GM10847 (cell line): ENCODE results near the gene USP53.

Source experiments
- POLR2A ChIP-seq: IDR thresholded peaks from 2 replicates; pipeline ENCODE4 v1.6.1; 2011; ENCODE audit not compliant: insufficient read length; ENCODE audit errors: extremely low read depth

The USP53 gene

DNA sequence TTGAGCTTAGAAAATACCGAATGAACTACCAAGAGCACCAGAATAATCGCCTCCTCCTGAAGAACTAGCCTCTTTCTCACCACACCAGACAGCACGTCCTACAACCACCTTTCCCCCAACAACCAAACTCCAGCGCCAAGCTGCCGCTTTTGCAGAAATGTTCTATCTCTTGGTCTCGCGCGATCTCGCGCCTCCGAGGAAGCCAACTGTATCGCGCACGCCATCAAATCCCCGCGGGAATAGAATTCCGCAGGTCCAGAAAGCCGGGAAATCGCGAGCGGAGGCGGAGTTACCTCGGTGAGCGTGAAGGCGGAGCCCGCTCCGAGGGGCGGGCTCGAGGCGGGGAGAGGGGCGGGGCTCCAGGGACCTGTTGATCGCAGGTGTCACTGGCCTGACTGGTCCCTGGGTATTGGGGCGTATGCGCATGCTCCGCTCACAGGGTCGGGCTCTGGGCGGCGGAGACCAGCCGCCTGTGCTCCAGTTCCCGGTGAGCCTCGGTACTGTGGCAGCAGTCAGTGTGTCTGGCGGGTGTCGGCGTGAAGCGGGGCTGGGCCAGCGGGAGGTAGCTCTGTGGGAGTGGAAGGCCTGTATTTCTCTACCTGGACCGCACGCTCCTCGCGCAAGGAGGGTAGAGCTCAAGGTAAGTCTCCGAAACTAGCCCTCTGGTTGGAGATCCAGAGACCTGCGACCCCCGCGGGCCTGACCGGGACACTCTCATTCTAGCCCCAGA lies at the start of gene USP53:
Gene USP53 (plus strand): TSS at position 480 of the 730 bp plus-strand sequence. CDS start 27,047 bp downstream, outside the sequence.
- TF ChIP-seq POLR2A = peak; percentile 67

DNA sequence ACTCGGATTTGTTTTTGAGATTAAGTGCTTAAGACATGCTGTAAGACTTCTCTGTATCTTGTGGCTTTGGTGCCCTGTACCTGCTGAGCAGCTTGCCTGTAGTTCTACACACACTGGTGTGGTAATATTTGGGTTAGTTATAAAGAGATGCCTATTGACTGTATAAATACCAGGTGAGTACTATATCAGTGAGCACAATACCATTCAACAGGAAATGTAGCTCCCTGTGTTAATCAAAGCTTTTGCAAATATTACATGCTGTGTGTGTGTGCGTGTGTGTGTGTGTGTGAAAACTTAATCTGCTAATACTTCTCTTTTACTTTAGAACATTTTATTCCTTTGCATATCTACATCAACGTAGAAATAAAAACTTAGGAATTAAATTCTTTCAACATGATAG lies 46.7 kb upstream of the USP53 start:
- TF ChIP-seq POLR2A = no peak

DNA sequence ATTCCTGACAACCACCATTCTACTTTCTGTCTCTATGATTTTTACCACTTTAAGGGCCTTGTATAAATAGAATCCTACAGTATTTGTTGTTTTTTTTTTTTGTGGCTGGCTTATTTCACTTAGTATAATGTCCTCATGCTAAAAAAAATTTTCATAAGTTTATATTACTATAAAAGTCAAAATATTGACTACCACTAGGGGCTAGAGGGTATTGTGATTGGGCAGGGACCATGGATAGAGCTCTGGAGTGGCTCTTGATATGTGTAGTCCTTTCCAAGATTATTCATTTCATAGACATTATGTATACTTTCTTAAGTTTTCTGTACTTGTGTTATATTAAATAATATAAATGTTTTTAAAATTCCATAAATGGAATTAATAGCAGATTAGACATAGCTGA lies 42.3 kb upstream of the USP53 start:
- TF ChIP-seq POLR2A = no peak

DNA sequence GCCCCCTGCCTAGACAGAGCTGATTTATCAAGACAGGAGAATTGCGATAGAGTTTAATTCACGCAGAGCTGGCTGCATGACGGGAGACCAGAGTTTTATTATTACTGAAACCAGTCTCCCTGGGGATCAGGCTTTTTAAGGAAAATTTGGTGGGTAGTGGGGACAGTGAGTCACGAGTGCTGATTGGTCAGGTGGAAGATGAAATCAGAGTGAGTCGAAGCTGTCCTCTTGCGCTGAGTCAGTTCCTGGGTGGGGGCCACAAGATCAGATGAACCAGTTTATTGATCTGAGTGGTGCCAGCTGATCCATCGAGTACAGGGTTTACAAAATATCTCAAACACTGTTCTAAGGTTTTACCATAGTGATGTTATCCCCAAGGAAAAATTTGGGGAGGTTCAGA lies 40.3 kb upstream of the USP53 start:
- TF ChIP-seq POLR2A = no peak

DNA sequence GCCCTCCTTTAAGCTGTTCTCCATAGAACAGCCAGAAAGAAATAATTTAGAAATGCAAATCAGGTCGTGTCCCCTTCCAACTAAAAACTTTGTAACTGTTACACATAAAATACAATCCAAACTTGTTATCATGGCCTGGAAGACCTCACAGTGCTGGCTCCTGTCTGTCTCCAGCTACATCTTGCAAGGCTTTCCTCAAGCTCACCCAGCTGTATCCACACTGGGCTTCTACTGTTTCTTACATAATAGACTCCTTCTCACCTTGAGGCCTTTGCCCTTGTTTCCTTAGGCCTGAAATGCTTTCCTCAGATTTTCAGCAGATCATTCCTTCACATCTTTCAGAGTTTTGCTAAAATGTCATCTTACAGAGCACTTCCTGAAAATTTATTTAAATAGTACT lies 33.5 kb upstream of the USP53 start:
- no peak for TF ChIP-seq POLR2A

DNA sequence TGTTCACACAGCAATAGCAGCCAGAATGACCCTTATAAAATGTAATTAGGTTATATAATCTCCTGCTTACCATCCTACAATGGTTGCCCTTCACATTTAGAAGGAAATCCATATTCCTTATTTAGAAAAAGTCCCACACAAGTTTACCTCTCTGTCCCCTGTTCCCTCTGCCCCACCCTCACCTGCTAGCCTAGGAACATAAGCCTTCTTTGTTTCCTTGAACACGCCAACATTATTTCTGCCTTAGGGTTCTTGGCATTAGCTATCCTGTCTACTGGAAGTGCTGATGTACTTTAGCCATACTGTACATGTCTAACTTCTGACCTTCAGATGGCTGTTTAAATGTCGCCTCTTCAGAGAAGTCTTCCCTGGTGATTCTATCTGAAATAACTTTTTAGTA lies 28.4 kb upstream of the USP53 start:
- TF ChIP-seq POLR2A = no peak

DNA sequence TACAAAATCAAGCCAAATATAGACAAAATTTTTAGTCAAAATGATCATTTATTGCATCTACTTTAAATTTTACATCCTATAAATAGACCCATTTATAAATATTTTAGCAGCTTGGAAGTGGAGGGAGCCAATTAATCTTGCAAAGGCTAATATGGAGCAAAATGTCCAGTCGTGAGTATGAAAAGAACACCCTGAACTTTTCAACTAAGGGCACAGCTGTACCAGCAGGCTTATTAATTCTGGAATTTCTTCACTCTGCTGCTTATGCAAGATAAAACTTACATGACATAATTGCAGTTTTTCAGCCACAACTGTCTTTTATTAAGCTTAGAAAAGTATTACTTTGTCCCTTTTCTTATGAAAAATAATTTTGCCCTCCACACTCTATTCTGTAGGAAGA lies 22.9 kb upstream of the USP53 start:
- TF ChIP-seq POLR2A = no peak

DNA sequence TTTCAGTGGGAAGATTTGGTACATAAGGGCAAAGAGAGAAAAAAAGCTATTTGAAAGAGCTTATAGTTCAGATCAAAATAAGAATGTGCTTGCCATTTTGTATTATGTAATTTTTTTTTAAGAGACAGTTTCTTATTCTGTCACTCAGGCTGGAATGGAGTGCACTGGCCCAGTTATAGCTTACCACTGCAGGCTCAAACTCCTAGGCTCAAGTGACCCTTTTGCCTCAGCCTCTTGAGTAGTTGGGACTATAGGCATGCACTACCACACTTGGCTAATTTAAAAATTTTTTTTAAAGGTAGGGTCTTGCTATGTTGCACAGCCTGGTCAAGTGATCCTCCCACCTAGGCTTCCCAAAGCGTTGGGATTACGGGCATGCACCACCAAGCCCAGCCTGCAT lies 22.2 kb upstream of the USP53 start:
- no peak for TF ChIP-seq POLR2A

DNA sequence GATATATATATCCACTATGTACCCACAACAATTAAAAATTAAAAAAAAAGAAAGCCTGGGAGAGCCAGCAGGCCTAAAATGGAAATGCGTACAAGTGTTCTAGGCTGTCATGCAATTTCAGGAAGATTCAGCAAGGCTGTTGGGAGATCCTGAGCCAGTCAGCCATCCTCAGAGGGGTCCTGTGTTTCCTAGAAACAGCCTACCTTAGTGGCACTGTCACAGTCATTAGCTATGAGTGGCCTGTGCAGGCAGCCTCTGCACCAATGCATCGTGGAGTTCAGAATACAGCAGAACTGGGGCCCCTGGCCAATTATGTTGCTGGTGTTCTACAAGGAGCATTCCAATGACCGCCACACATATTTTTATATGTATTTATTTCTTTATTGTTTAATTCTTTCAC lies 21.0 kb upstream of the USP53 start:
- no peak for TF ChIP-seq POLR2A

DNA sequence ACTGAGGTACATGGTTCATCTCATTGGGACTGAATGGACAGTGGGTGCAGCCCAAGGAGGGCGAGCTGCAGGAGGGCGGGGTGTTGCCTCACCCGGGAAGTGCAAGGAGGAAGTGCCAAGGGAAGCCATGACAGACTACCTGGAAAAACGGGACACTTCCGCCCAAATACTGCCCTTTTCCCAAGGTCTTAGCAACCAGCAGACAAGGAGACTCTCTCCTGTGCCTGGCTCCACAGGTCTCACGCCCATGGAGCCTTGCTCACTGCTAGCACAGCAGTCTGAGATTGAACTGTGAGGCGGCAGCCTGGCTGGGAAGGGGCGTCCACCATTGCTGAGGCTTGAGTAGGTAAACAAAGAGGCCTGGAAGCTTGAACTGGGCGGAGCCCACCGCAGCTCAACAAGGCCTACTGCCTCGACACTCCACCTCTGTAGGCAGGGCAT lies 14.7 kb upstream of the USP53 start:
- TF ChIP-seq POLR2A = no peak

DNA sequence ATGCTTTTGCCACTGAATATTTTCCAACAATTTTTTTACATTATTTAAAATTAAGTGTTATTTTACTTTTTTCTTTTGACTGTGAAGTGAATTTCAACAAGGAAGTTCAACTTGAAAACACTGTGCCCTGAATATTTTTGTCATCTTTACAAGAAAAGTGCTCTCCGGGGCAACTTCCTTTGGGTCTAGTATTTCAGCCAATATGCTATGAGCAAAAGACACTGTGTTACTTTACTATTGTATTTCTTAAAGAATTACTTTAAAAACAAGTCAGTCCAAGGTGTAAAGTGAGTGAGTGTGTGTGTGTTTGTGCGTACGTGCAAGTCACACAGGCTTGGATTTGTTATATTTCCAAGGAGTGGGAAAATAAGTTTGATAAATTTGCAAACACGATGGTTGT lies 7.6 kb upstream of the USP53 start:
- no peak for TF ChIP-seq POLR2A

DNA sequence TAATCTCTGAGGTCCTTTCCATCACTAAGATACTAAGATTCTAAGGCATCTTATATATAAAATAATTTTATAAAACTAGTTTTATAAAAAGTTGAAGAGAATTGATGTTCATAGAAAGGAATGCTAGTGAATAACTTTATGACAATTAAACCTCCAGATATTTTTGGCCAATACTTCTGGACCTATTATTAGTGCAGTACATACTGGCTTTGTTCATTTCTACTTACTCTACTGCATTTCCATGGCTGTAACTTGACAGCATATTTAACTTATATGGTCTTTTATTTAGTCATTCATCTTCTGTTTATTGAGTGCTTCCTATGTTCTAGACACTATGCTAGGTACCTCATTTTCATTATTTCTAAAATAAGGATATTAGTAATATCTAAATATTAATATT lies 6.8 kb upstream of the USP53 start:
- TF ChIP-seq POLR2A = no peak

DNA sequence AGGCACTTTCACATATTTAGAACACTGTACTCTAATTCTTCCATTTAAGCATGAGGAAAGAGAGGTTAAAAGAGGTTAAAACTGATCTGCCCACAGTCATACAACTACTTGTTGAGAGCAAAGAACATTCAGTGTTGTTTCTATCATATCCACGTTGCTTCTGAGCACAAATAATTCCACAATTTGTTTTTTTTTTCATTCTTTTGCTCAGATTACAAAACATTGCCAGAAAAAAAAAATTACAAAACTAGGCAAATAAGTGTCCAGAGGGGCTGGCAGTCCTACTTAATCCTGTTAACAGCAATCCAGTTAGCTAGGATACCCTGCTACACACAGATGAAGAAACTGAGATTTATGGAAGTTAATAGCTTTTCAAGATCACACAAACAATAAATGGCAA lies 6.3 kb upstream of the USP53 start:
- no peak for TF ChIP-seq POLR2A

DNA sequence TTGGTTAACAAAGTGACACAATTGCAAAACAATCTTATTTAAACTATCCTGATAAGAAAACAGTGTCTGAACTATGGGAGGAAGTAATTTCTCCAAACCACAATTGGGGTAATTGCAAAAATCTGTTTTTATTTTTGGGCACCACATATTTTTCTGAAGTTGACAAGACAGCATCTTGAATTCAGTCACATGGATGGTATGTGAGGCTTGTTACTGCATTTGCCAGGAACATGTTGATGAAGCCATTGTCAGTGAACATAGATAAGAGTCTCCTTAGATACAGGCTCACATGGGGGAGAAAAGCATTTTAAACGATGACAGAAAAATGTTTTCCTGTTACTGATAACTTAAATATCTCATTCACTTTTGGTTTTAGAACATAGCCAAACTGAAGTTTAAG lies 5.5 kb upstream of the USP53 start:
- TF ChIP-seq POLR2A = no peak

DNA sequence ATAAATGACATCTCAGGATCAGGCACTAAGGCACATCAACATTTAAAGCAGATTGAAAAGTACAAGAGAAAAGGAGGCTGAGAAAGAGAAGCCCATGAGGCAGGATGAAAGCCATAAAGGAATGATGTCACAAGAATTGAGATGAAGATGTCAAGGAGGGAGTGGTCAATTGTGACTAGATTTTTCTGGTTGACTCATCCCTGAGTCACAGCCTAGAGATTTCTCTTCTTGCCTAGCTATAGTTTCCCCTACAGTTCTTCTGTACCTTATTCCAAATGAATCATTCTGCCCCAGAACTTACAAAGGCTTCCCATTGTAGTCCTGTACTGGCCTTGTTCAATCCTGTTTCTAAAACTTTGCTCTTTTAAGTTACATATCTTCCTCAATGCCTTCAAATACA lies 3.4 kb upstream of the USP53 start:
- no peak for TF ChIP-seq POLR2A

DNA sequence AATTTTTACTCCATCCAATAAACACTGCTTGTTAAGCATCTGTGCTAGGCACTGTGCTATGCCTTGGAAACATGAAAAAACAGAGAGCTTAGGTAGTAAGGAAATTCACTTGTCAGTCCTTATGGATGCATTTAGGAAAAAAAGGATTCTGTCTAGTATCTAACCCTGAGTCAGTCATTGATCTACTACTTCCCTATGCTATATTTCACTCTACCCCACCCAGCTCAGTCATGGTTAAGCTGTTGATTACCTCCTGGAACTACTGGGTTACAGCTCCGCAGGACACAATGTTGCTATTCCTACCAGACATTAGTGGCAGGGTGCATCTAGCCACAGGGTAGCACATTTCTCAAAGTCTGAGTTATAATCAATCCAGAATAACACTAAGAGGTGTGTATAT lies 2.9 kb upstream of the USP53 start:
- TF ChIP-seq POLR2A = no peak

DNA sequence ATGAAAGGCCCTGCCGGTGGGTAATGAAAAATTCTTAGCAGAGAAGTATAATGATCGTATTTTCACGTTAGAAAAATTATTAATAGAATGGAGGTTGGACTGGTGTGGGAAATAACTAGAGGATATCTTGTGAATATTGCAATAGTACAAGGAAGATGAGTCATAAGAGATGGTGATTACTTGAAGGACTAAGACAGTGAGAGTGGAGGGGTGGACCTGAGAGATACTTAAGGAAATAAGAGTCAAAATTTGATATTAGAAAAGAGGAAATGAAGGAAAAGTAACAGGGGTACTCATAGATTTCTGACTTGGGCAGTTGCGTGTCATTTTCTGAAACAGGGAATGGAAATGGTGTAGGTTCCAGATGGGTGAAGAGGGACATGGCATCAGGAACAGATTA lies 1.7 kb upstream of the USP53 start:
- no peak for TF ChIP-seq POLR2A
